ENCODE results near the gene KDM2A.

DNA sequence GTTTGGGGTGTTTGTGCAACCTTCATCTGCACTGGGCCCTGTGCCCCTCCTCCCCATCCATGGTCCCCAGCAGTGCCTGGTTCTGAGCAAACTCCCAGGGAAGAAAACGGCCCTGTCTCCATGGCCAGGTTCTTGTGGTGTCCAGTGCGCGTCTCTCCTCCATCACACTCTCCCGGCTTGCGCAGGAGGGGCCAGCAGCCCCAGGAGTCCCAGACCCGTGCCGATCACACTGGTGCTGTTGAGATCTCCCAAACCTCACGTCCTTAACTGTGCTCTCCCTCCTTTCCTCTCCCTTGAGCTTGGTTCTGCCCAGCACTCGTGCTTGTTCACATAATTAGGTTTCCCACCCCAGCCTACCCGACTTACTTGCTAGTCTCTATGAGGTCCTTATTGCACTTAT lies 136.3 kb downstream of the KDM2A start:
- TF ChIP-seq, protein P1, sequence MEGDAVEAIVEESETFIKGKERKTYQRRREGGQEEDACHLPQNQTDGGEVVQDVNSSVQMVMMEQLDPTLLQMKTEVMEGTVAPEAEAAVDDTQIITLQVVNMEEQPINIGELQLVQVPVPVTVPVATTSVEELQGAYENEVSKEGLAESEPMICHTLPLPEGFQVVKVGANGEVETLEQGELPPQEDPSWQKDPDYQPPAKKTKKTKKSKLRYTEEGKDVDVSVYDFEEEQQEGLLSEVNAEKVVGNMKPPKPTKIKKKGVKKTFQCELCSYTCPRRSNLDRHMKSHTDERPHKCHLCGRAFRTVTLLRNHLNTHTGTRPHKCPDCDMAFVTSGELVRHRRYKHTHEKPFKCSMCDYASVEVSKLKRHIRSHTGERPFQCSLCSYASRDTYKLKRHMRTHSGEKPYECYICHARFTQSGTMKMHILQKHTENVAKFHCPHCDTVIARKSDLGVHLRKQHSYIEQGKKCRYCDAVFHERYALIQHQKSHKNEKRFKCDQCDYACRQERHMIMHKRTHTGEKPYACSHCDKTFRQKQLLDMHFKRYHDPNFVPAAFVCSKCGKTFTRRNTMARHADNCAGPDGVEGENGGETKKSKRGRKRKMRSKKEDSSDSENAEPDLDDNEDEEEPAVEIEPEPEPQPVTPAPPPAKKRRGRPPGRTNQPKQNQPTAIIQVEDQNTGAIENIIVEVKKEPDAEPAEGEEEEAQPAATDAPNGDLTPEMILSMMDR (IDR thresholded peaks at IDR 0.05 in 4 of 5, conservative IDR thresholded peaks at IDR 0.05 in 1 of 5) = no peak
- no peak for TF ChIP-seq POLR2A (IDR thresholded peaks at IDR 0.05)

Measured in gastrocnemius medialis (tissue), 4 donors.